GM23338 (cell line): ENCODE measurements around the gene ROBO1. TPM values are rescaled to one million over a fixed set of nuclear protein-coding genes. Genes with fewer than 3 reads are reported as not detected.

Source experiments
- ATAC-seq: fragments of 200-7000 bp; cut with Tn5 transposase; 3 replicates; pipeline ENCODE4 v1.9.1; 2020
- DNase-seq: peaks from one replicate; pipeline ENCODE4 v3.0.0-alpha.2; 2015; ENCODE audit warnings: low spot score
- H2AFZ ChIP-seq: fragments of 200-600 bp; sonication (generic); 2 replicates; pipeline ENCODE4 v1.8.0; 2016; ENCODE audit warnings: antibody characterized with exemption, mild to moderate bottlenecking, moderate library complexity
- H3F3A ChIP-seq: fragments of 200-600 bp; sonication (generic); replicated peaks from 2 replicates; pipeline ENCODE4 v1.8.0; 2017; ENCODE audit warnings: antibody characterized with exemption, mixed run types, low read depth
- H3K27ac ChIP-seq: fragments of 200-600 bp; sonication (generic); 2 replicates; pipeline ENCODE4 v1.6.1; 2016; ENCODE audit warnings: low read depth
- H3K27me3 ChIP-seq: fragments of 200-600 bp; sonication (generic); 2 replicates; pipeline ENCODE4 v1.8.0; 2016; ENCODE audit warnings: mild to moderate bottlenecking, mixed run types, moderate library complexity; ENCODE audit not compliant: insufficient read depth
- H3K36me3 ChIP-seq: fragments of 200-600 bp; sonication (generic); 2 replicates; pipeline ENCODE4 v1.8.0; 2016; ENCODE audit warnings: mild to moderate bottlenecking; ENCODE audit not compliant: insufficient read depth
- H3K4me1 ChIP-seq: fragments of 200-600 bp; sonication (generic); 2 replicates; pipeline ENCODE4 v1.8.0; 2016; ENCODE audit warnings: mild to moderate bottlenecking, moderate library complexity; ENCODE audit not compliant: insufficient read depth
- H3K4me2 ChIP-seq: fragments of 200-600 bp; sonication (generic); 2 replicates; pipeline ENCODE4 v1.7.1; 2017; ENCODE audit warnings: mixed run types
- H3K4me3 ChIP-seq: fragments of 200-600 bp; sonication (generic); 2 replicates; pipeline ENCODE4 v1.6.1; 2016; ENCODE audit warnings: mixed run types
- H3K79me2 ChIP-seq: fragments of 200-600 bp; sonication (generic); replicated peaks from 2 replicates; pipeline ENCODE4 v1.8.0; 2017; ENCODE audit warnings: mild to moderate bottlenecking; ENCODE audit not compliant: insufficient read depth
- H3K9me2 ChIP-seq: fragments of 200-600 bp; sonication (generic); 2 replicates; pipeline ENCODE4 v1.8.0; 2017; ENCODE audit not compliant: insufficient read depth
- H4K20me1 ChIP-seq: fragments of 200-600 bp; sonication (generic); replicated peaks from 2 replicates; pipeline ENCODE4 v1.8.0; 2017; ENCODE audit warnings: mild to moderate bottlenecking; ENCODE audit not compliant: insufficient read depth
- H3K27ac Mint-ChIP-seq: 2 replicates; pipeline ENCODE4 v1.8.0; 2020; ENCODE audit warnings: inconsistent platforms, mild to moderate bottlenecking, moderate library complexity, mixed read lengths
- H3K27me3 Mint-ChIP-seq: 3 replicates; pipeline ENCODE4 v1.8.0; 2022; ENCODE audit warnings: low read depth, mild to moderate bottlenecking, moderate library complexity, mixed read lengths, inconsistent platforms; ENCODE audit not compliant: insufficient read depth, poor library complexity
- H3K36me3 Mint-ChIP-seq: 3 replicates; pipeline ENCODE4 v1.8.0; 2021; ENCODE audit warnings: low read depth, mild to moderate bottlenecking, inconsistent platforms, moderate library complexity, mixed read lengths
- H3K4me1 Mint-ChIP-seq: 3 replicates; pipeline ENCODE4 v1.8.0; 2020; ENCODE audit warnings: mild to moderate bottlenecking, inconsistent platforms, mixed read lengths
- H3K4me3 Mint-ChIP-seq: 3 replicates; pipeline ENCODE4 v1.8.0; 2021; ENCODE audit warnings: moderate library complexity, mild to moderate bottlenecking, inconsistent platforms, mixed read lengths
- H3K9me3 Mint-ChIP-seq: 3 replicates; pipeline ENCODE4 v1.8.0; 2020; ENCODE audit warnings: moderate library complexity, mild to moderate bottlenecking, inconsistent platforms, mixed read lengths
- CREB1 ChIP-seq: fragments of 250-450 bp; sonication (Bioruptor Pico); IDR thresholded peaks from 2 replicates; pipeline ENCODE4 v1.5.0; 2020; ENCODE audit warnings: low read depth, mild to moderate bottlenecking, moderate library complexity
- CTCF ChIP-seq, 2 experiments: fragments of 200-600 bp in 1 of 2; sonication (generic) in 1 of 2; conservative IDR thresholded peaks; 2 replicates each; pipeline versions ENCODE4 v1.5.1 to v1.6.1; 2016 to 2017; ENCODE audit warnings: antibody characterized with exemption in 2 of 2, low read depth in 2 of 2, mild to moderate bottlenecking in 2 of 2, moderate library complexity in 1 of 2
- ETS1 ChIP-seq: IDR thresholded peaks from 2 replicates; pipeline ENCODE4 v1.6.1; 2016; ENCODE audit warnings: antibody characterized with exemption
- EZH2 ChIP-seq: fragments of 200-600 bp; sonication (generic); IDR thresholded peaks from one replicate; pipeline ENCODE4 v1.8.0; 2017; ENCODE audit warnings: antibody characterized with exemption, mild to moderate bottlenecking, low read depth; ENCODE audit not compliant: unreplicated experiment
- JUNB ChIP-seq: IDR thresholded peaks from one replicate; pipeline ENCODE4 v1.6.1; 2016; ENCODE audit warnings: antibody characterized with exemption; ENCODE audit not compliant: unreplicated experiment
- NANOG ChIP-seq: IDR thresholded peaks from 2 replicates; pipeline ENCODE4 v1.6.1; 2016; ENCODE audit warnings: antibody characterized with exemption, borderline replicate concordance
- POLR2AphosphoS5 ChIP-seq: IDR thresholded peaks from 2 replicates; pipeline ENCODE4 v1.6.1; 2016; ENCODE audit warnings: antibody characterized with exemption, low read depth
- REST ChIP-seq: IDR thresholded peaks from one replicate; pipeline ENCODE4 v1.6.1; 2018; ENCODE audit warnings: antibody characterized with exemption; ENCODE audit not compliant: unreplicated experiment
- STAT1 ChIP-seq: IDR thresholded peaks from one replicate; pipeline ENCODE4 v1.6.1; 2016; ENCODE audit warnings: antibody characterized with exemption; ENCODE audit not compliant: unreplicated experiment
- ZNF114 ChIP-seq: fragments of 250-450 bp; sonication (Bioruptor Pico); IDR thresholded peaks from 2 replicates; pipeline ENCODE4 v1.5.0; 2020; ENCODE audit warnings: mild to moderate bottlenecking, moderate library complexity
- ZNF331 ChIP-seq: fragments of 250-450 bp; sonication (Bioruptor Pico); IDR thresholded peaks from 2 replicates; pipeline ENCODE4 v1.5.0; 2020; ENCODE audit warnings: low read depth, mild to moderate bottlenecking, moderate library complexity
- ZNF462 ChIP-seq: fragments of 250-450 bp; sonication (Bioruptor Pico); IDR thresholded peaks from 2 replicates; pipeline ENCODE4 v1.5.0; 2020; ENCODE audit warnings: mild to moderate bottlenecking, moderate library complexity
- polyA plus RNA-seq: library from polyadenylated mRNA; unstranded; fragments of >200 nt; fragmentation: Nextera tagmentation; extraction: Ambion mirVana; gene quantifications from 2 replicates; pipeline ENCODE4 v1.2.1, GENCODE V29; 2016
- total RNA-seq: library from RNA; depleted of rRNA; stranded (reverse); fragments of >200 nt; shearing (Covaris generic); gene quantifications from 2 replicates; pipeline ENCODE4 v1.2.3, GENCODE V29; 2014

Gene ROBO1
- total and polyA plus RNA-seq, 2 experiments from 2014 or later = 19.2 to 78.3 TPM

- no peak for TF ChIP-seq CTCF (conservative IDR thresholded peaks at IDR 0.05; ENCODE audit: low read depth in 2 of 2)
- no peak for TF ChIP-seq ZNF462 (CRISPR knock-in tag)
- no peak for TF ChIP-seq ZNF114 (CRISPR knock-in tag)
- TF ChIP-seq POLR2AphosphoS5 = no peak
- no peak for TF ChIP-seq STAT1
- TF ChIP-seq CREB1 (CRISPR knock-in tag) = no peak
These were observed 224.4 kb downstream of the ROBO1 start (continued) for GRCh38 chr3:79543218-79543982.

GRCh38 chr3:79534727-79535126 is 233.1 kb downstream of the ROBO1 start:
- DNase-seq (no peak), ATAC-seq (peak; percentile 45; the same call in 2 of the 3 replicates)
- Histone ChIP-seq H3K4me3 (no peak overlapping the region), H3K36me3 (no peaks in the 10 kb centered on the region), H3K27ac (no peak overlapping the region), H3F3A (no peaks in the 10 kb centered on the region), H3K4me1 (peaks cover 5% of the 10 kb centered on the region; the same call in 1 of the 2 replicates), H2AFZ (no peak overlapping the region), H3K4me2 (no peak overlapping the region), H3K27me3 (no peaks in the 10 kb centered on the region), H4K20me1 (no peaks in the 10 kb centered on the region), H3K9me2 (no peaks in the 10 kb centered on the region), H3K79me2 (no peaks in the 10 kb centered on the region)
- Mint-ChIP-seq H3K27me3 (no peaks in the 10 kb centered on the region), H3K27ac (no peak overlapping the region), H3K36me3 (no peaks in the 10 kb centered on the region), H3K9me3 (no peaks in the 10 kb centered on the region), H3K4me1 (peaks cover 6% of the 10 kb centered on the region), H3K4me3 (no peak overlapping the region)
- no peak for TF ChIP-seq ETS1
- no peak for TF ChIP-seq CREB1 (CRISPR knock-in tag)
- no peak for TF ChIP-seq ZNF331
- no peak for TF ChIP-seq REST
- no peak for TF ChIP-seq NANOG
- no peak for TF ChIP-seq ZNF114 (CRISPR knock-in tag)
- TF ChIP-seq JUNB = no peak
- TF ChIP-seq EZH2 = no peak
- TF ChIP-seq STAT1 = no peak
